K562 (cell line): ENCODE measurements around the gene VPS13D. TPM values are rescaled to one million over a fixed set of nuclear protein-coding genes. Genes with fewer than 3 reads are reported as not detected.

Experiments used
- ATAC-seq: fragments of 200-7000 bp; cut with Tn5 transposase; 3 replicates; pipeline ENCODE4 v1.9.1; 2020; ENCODE audit warnings: moderate library complexity
- BruUV-seq: library from RNA; stranded (reverse); fragments of 400-500 nt; replicated peaks from 2 replicates; lab custom pipeline; 2021; lab: Mats Ljungman, UMichigan
- CTCF ChIA-PET: fragments of 300-600 bp; formaldehyde crosslinking; extraction: SDS; loops from one replicate; lab custom pipeline; 2021; ENCODE audit warnings: low intra/inter-chr PET ratio; lab: Yijun Ruan, JAX
- POLR2A ChIA-PET: fragments of 300-600, 350-650 bp; sonication (Branson Sonifier 250); formaldehyde crosslinking; extraction: SDS; loops from one replicate; lab custom pipeline; 2021; ENCODE audit warnings: antibody characterized with exemption, inconsistent platforms; lab: Yijun Ruan, JAX
- DNase-seq, 4 experiments: peaks; one replicate each; pipeline versions ENCODE4 v3.0.0 to v3.0.0-alpha.2; 2011 to 2018; ENCODE audit warnings: low spot score in 3 of 4, mixed read lengths in 3 of 4; ENCODE audit errors: extremely low read depth in 1 of 4
- FAIRE-seq: peaks from 2 replicates; lab custom pipeline; 2011; peaks lifted over from hg19 to GRCh38; lab: Jason Lieb, UNC
- H2AFZ ChIP-seq: 2 replicates; pipeline ENCODE4 v1.6.0; 2011; ENCODE audit warnings: low read depth, low read length, control low read depth, inconsistent platforms
- H3K27ac ChIP-seq: fragments of 200-600 bp; 3 replicates; pipeline ENCODE4 v1.8.0; 2011; ENCODE audit warnings: low read depth, mild to moderate bottlenecking, control low read depth, inconsistent platforms, low read length, moderate library complexity, mixed read lengths; ENCODE audit errors: extremely low read depth
- H3K27me3 ChIP-seq, 2 experiments: fragments of 300-600 bp in 1 of 2; 2 replicates in 1 of 2; 3 replicates in 1 of 2; pipeline versions ENCODE4 v1.6.0 to v1.8.0; 2011; ENCODE audit warnings: inconsistent platforms in 2 of 2, low read length in 2 of 2, mild to moderate bottlenecking in 1 of 2, mixed read lengths in 1 of 2, moderate library complexity in 1 of 2; ENCODE audit not compliant: control insufficient read depth in 2 of 2, insufficient read depth in 2 of 2
- H3K36me3 ChIP-seq: fragments of 300-600 bp; 3 replicates; pipeline ENCODE4 v1.8.0; 2011; ENCODE audit warnings: mild to moderate bottlenecking, low read length, inconsistent platforms; ENCODE audit not compliant: control insufficient read depth, insufficient read depth
- H3K4me1 ChIP-seq, 2 experiments: fragments of 200-600 bp in 1 of 2; replicated peaks in 1 of 2; 2 replicates in 1 of 2; 3 replicates in 1 of 2; pipeline versions ENCODE4 v1.5.1 to v1.8.0; 2011; ENCODE audit warnings: inconsistent platforms in 2 of 2, low read length in 2 of 2, mild to moderate bottlenecking in 1 of 2, mixed read lengths in 1 of 2, moderate library complexity in 1 of 2; ENCODE audit not compliant: control insufficient read depth in 2 of 2, insufficient read depth in 2 of 2
- H3K4me2 ChIP-seq: 2 replicates; pipeline ENCODE4 v1.6.1; 2011; ENCODE audit warnings: low read length, control low read depth, inconsistent platforms, mixed read lengths; ENCODE audit not compliant: insufficient read depth
- H3K4me3 ChIP-seq: fragments of 200-600 bp; sonication (generic), shearing (Covaris generic); 2 replicates; pipeline ENCODE4 v1.5.1; 2016; ENCODE audit warnings: control low read depth, inconsistent platforms
- H3K79me2 ChIP-seq: fragments of 200-600 bp; 3 replicates; pipeline ENCODE4 v1.8.0; 2011; ENCODE audit warnings: low read length, inconsistent platforms; ENCODE audit not compliant: control insufficient read depth, insufficient read depth
- H3K9ac ChIP-seq, 2 experiments: 2 replicates each; pipeline versions ENCODE4 v1.6.0 to v1.6.1; 2011; ENCODE audit warnings: low read depth in 2 of 2, low read length in 2 of 2, control low read depth in 1 of 2, inconsistent platforms in 1 of 2, mild to moderate bottlenecking in 1 of 2, mixed read lengths in 1 of 2; ENCODE audit not compliant: insufficient read depth in 1 of 2
- H3K9me1 ChIP-seq: one replicate; pipeline ENCODE4 v1.6.0; 2011; ENCODE audit warnings: inconsistent platforms, mild to moderate bottlenecking, low read length, moderate library complexity; ENCODE audit not compliant: control insufficient read depth, insufficient read depth
- H3K9me3 ChIP-seq: replicated peaks from 2 replicates; pipeline ENCODE4 v1.5.1; 2011; ENCODE audit warnings: low read depth, low read length, inconsistent platforms; ENCODE audit not compliant: control insufficient read depth, insufficient read depth
- H4K20me1 ChIP-seq: replicated peaks from 2 replicates; pipeline ENCODE4 v1.6.1; 2011; ENCODE audit warnings: low read length, inconsistent platforms, mixed read lengths; ENCODE audit not compliant: control insufficient read depth, insufficient read depth
- MECOM ChIP-seq: fragments of 250-450 bp; sonication (Bioruptor Pico); IDR thresholded peaks from 2 replicates; pipeline ENCODE4 v1.8.0; 2022; ENCODE audit warnings: inconsistent platforms
- NCOA1 ChIP-seq: fragments of 450-650 bp; IDR thresholded peaks from 2 replicates; pipeline ENCODE4 v1.6.1; 2016; ENCODE audit warnings: low read depth
- RCOR1 ChIP-seq, 2 experiments: IDR thresholded peaks; 2 replicates each; pipeline ENCODE4 v1.6.1; 2012; ENCODE audit warnings: low read depth in 2 of 2, low read length in 2 of 2, borderline replicate concordance in 1 of 2, improper control_type of control experiment in 1 of 2
- SAFB ChIP-seq: fragments of 200-400 bp; formaldehyde crosslinking; IDR thresholded peaks from 2 replicates; pipeline ENCODE4 v1.6.1; 2017; ENCODE audit warnings: low read depth, low read length, borderline replicate concordance
- ZBED1 ChIP-seq: IDR thresholded peaks from 2 replicates; pipeline ENCODE4 v1.6.1; 2014
- ZNF280B ChIP-seq: fragments of 250-450 bp; sonication (Bioruptor Pico); IDR thresholded peaks from 2 replicates; pipeline ENCODE4 v1.5.1; 2021; ENCODE audit warnings: mild to moderate bottlenecking
- WGBS: fragments of 100-300 bp; shearing (Covaris generic); methylation state at CpG from one replicate; pipeline ENCODE4 v1.1.6; 2016; ENCODE audit warnings: low coverage, mixed read lengths; ENCODE audit not compliant: insufficient coverage; ENCODE audit errors: missing lambda C conversion rate; 5-methylcytosine and 5-hydroxymethylcytosine counted together
- in situ Hi-C: fragments of 300-500 bp; cut with MboI; formaldehyde crosslinking; loops from 4 replicates; pipeline ENCODE4 v1.15.0; 2018; ENCODE audit warnings: inconsistent platforms, mixed read lengths
- intact Hi-C: fragments of 100-400 bp; cut with micrococcal nuclease; formaldehyde crosslinking; loops from 2 replicates; pipeline ENCODE4 v1.14.2; 2022
- polyA plus RNA-seq, 8 experiments: library from polyadenylated mRNA; depleted of rRNA in 4 of 8; stranded (reverse) in 5 of 8; unstranded in 3 of 8; fragments of >200 nt; fragmentation: Nextera tagmentation in 2 of 8; fragmentation: Illumina TruSeq in 1 of 8; extraction: Ambion mirVana in 2 of 8; extraction: Trizol in 1 of 8; gene quantifications; 2 replicates each; pipeline versions ENCODE4 v1.2.1 to v1.2.3, GENCODE V29; 2011 to 2014; ENCODE audit warnings: inconsistent platforms in 1 of 8, missing spikeins in 1 of 8
- total RNA-seq, 7 experiments: library from RNA; depleted of rRNA in 6 of 7; stranded (reverse); fragments of >200 nt in 6 of 7; fragmentation: Illumina TruSeq in 2 of 7; extraction: Trizol in 2 of 7; gene quantifications; 2 replicates each; pipeline versions ENCODE4 v1.2.1 to v1.2.3, GENCODE V29; 2011 to 2021; ENCODE audit warnings: low replicate concordance in 1 of 7

The VPS13D gene
- total and polyA plus RNA-seq, 9 of the 15 experiments (the other 6 are each of a cell fraction or from before 2014, with no cell fraction given): 6.1 to 51.5 (median 38.5) TPM

GRCh38 chr1:12324423-12324822 lies 94.6 kb downstream of the VPS13D start:
- ATAC-seq: no peak
- no peaks in the 10 kb centered on the region for H3K9me3 ChIP-seq
- H2AFZ ChIP-seq: no peak overlapping the region
- no peaks in the 10 kb centered on the region for H3K79me2 ChIP-seq
- in situ Hi-C loops: loop anchor here (25.0 kb wide), 1 partner anchor 288 kb away; the partner anchor contains the start of gene DHRS3
- no peak overlapping the region for H3K4me3 ChIP-seq
- H3K4me1 ChIP-seq: no peaks in the 10 kb centered on the region
- H3K4me2 ChIP-seq: no peak overlapping the region
- POLR2A ChIA-PET: interaction anchor here (1.2 to 1.5 kb wide), 2 partner anchors 15 to 54 kb away, joined by 3 to 4 read pairs; no protein-coding TSS in a partner anchor
- no peaks in the 10 kb centered on the region for H3K9me1 ChIP-seq
- FAIRE-seq: peak; percentile 26
- BruUV-seq: no TSS peak
- no peaks in the 10 kb centered on the region for H3K27me3 ChIP-seq
- intact Hi-C loops: no loop called here
- TF ChIP-seq SAFB (no peak), ZBED1 (no peak), MECOM (no peak), ZNF280B (CRISPR knock-in tag) (no peak), RCOR1 (IDR thresholded peaks at IDR 0.05; ENCODE audit: borderline replicate concordance in 1 of 2, low read depth in 2 of 2, low read length in 2 of 2) (peak in 1 of 2 experiments; percentile 72; a peak in 2 of 4 replicates), NCOA1 (no peak)
- peaks cover 64% of the 10 kb centered on the region for H3K36me3 ChIP-seq
- CTCF ChIA-PET: no interaction called here
- 98% methylated on average over 3 of the region's 3 CpGs for WGBS
- no peaks in the 10 kb centered on the region for H4K20me1 ChIP-seq
- H3K9ac ChIP-seq: no peak overlapping the region
- no peak for DNase-seq
- no peak overlapping the region for H3K27ac ChIP-seq
